ENCODE data around the gene NDUFB7.
"Not testable (repeated sequence)": the region's sequence is repeated elsewhere in the genome, so short reads cannot be mapped to it uniquely, and the experiment has no call there.

NDUFB7 gene

GRCh38 chr19:14575428-14575980 lies 3.6 kb upstream of the NDUFB7 start:
- DNase-seq (ENCODE audit: low read depth, low spot score), result no peak

GRCh38 chr19:14570864-14571527 lies 870 bp downstream of the NDUFB7 start:
- DNase-seq (ENCODE audit: low read depth, low spot score), result no peak

- DNase-seq (ENCODE audit: low read depth, low spot score), result no peak
Measured at GRCh38 chr19:14567079-14567478, 4.8 kb downstream of the NDUFB7 start.

GRCh38 chr19:14566712-14567077 lies 5.2 kb downstream of the NDUFB7 start:
- DNase-seq (ENCODE audit: low read depth, low spot score), result no peak

GRCh38 chr19:14565765-14566711 lies 5.8 kb downstream of the NDUFB7 start:
- no peak for DNase-seq (ENCODE audit: low read depth, low spot score)

- no peak for DNase-seq (ENCODE audit: low read depth, low spot score)
Measured at GRCh38 chr19:14565298-14565679, 6.6 kb downstream of the NDUFB7 start.

GRCh38 chr19:14564652-14565297 lies 7.1 kb downstream of the NDUFB7 start:
- not testable (repeated sequence) for DNase-seq (ENCODE audit: low read depth, low spot score)

- DNase-seq (ENCODE audit: low read depth, low spot score), result no peak
Measured at GRCh38 chr19:14563989-14564651, 7.7 kb downstream of the NDUFB7 start.

GRCh38 chr19:14563590-14563926 lies 8.3 kb downstream of the NDUFB7 start:
- no peak for DNase-seq (ENCODE audit: low read depth, low spot score)

- DNase-seq (ENCODE audit: low read depth, low spot score), result no peak
Measured at GRCh38 chr19:14562660-14563589, 8.9 kb downstream of the NDUFB7 start.

- DNase-seq (ENCODE audit: low read depth, low spot score), result no peak
Measured at GRCh38 chr19:14561847-14562351, 10.0 kb downstream of the NDUFB7 start.

GRCh38 chr19:14561249-14561648 lies 10.6 kb downstream of the NDUFB7 start:
- DNase-seq (ENCODE audit: low read depth, low spot score), result no peak

GRCh38 chr19:14560776-14561108 lies 11.1 kb downstream of the NDUFB7 start:
- no peak for DNase-seq (ENCODE audit: low read depth, low spot score)

- DNase-seq (ENCODE audit: low read depth, low spot score), result no peak
Measured at GRCh38 chr19:14559916-14560775, 11.7 kb downstream of the NDUFB7 start.

- DNase-seq (ENCODE audit: low read depth, low spot score), result no peak
Measured at GRCh38 chr19:14558370-14559066, 13.3 kb downstream of the NDUFB7 start.

- peak; percentile 40 for DNase-seq (ENCODE audit: low read depth, low spot score)
Measured at GRCh38 chr19:14556662-14557188, 15.1 kb downstream of the NDUFB7 start.

GRCh38 chr19:14555918-14556661 lies 15.8 kb downstream of the NDUFB7 start:
- no peak for DNase-seq (ENCODE audit: low read depth, low spot score)

- DNase-seq (ENCODE audit: low read depth, low spot score), result no peak
Measured at GRCh38 chr19:14554382-14554812, 17.5 kb downstream of the NDUFB7 start.
